Measurements from ENCODE around the gene FRMD1.

GRCh38 chr6:168043848-168044415, 35.1 kb downstream of the FRMD1 start:
- TF ChIP-seq GATA3 (IDR thresholded peaks at IDR 0.05; ENCODE audit: low read depth, low read length) (no peak), GATA2 (IDR thresholded peaks at IDR 0.05; ENCODE audit: low read depth, low read length) (no peak)

Measured in SH-SY5Y (cell line).